HG02588 (cell line): ENCODE data around the gene BUB1B.

Experiments used
- ATAC-seq: cut with Tn5 transposase; IDR thresholded peaks from one replicate; pipeline ENCODE4 v1.9.1; 2021; ENCODE audit warnings: mild to moderate bottlenecking, moderate library complexity; ENCODE audit not compliant: unreplicated experiment

The BUB1B gene

DNA sequence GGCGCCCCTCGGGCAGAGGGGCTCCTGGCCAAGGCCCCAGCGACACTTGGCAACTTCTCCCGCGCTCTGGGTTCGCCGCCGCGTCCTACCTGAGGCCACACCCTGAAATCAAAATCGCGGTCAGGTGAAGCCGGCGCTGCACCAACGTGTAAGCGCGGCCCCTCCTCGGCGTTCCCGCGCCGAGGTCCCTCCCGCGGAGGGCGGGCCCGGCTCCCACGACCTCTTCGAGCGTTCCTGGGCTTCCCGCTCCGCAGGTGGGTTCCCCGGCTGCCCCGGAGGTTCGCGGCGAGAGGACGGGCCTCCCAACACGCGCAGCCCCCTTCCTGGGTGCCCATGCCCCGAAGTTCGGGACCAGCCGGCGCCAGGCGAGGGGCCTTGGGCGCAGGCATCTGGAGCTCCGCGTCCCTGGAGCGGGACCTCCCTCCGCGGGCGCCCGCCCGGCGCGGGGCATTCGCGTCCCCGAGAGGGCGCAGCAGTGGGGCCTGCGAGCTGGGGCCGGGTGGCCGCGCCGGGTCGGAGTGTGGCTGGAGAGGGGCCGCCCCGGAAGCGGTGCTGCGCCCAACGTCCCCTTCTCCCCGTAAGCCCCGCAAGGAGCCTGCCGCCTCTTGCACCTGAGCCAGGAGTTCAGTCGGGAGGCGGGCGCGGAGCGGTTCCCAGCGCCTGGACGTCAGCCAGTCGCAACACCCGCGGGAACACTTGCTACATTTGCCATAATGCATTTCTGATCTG is 91.7 kb downstream of the BUB1B start:
- no peak for ATAC-seq

DNA sequence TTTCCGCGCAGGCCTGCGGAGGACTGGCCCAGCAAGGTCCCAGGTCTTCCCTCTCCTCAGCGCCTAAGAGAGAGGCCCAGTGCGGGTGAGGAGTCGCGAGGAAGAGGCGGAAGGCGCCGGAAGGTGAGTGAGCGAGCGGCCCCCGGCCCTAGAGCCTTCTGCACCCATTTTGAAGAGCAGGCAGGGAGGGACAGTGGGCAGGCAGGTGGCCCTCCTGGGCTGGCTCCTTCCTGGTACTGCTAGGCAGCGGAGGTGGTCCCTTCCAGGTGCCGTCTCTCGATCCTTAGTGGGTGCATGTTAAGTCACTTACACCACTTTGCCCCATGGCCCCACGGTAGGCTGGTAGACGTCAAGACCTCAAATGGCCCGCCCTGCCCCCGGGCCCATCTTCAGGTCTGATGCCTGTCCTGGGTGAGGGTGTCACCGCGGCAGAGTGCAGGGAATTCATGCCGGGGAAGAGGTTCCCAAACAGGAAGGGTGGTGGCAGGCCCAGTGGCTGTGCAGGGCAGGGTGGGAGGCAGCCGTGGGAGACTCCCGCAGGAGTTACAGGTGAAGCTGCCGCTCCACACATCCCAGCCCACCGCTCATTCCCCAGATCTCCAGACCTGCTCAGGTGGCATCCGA is 92.4 kb downstream of the BUB1B start:
- no peak for ATAC-seq

DNA sequence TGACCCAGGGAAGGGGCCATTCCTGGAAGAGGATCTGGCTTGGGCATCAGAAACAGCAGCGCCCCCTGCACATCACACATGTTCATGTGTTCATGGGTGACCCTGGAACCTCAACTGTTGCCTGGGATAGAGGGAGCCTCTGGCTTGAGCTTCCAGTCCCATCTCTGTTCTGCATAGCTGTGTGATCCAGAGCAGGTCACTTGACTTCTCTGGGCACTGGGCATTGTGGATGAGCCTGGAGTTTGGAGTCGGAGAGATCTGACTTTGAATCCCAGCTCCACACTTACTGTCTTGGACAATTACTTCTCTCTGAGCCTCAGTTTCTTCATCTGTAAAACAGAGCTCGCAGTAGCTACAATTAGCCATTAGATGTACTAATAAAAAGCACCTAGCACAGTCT is 93.6 kb downstream of the BUB1B start:
- ATAC-seq, result no peak

DNA sequence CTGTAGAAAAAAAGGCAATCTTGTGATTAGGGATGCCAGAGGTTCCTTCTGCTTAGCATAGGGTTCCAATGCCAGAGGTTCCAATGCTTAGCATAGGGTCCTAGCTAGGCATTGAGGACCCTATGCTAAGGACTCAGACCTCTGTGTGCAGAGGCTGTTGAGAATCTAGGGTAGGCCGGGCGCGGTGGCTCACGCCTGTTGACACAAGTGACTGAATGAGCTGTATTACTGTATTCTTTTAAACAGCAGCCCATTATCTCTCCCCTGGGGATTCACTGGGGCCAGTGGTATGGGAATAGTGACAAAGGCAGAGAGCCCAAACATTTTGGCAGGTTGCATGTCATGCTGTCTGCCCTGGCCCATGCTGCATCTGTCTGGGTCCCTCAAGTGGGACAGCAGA is 94.2 kb downstream of the BUB1B start:
- no peak for ATAC-seq

DNA sequence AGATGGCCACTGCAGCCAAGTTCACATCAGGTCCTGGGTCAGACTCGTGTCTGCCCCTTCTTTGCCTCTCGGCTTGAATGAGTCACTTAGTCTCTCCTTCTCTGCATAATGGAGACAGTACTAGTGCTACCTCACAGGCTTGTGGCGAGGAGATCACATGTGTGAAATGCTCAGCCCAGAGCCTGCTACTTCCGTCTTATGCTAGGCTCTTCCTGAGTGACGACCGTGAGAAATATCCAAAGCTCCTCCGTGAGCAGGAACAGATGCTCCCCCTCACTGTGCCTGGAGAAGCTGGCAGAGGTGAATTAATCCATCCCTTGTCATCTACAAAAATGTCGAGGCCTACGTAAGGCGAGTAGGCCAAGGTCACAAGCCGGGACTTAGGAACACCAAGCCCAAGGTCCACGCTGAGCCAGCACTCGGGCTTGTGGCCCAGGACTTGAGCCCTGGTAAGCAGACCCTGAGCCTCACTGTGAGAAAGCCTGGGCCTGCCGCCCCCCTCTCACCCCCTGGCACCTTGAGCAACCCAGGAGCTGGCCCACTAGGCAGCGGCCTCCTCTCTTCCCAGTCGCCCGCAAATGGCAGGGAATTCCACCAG is 95.9 kb downstream of the BUB1B start:
- ATAC-seq, result no peak

DNA sequence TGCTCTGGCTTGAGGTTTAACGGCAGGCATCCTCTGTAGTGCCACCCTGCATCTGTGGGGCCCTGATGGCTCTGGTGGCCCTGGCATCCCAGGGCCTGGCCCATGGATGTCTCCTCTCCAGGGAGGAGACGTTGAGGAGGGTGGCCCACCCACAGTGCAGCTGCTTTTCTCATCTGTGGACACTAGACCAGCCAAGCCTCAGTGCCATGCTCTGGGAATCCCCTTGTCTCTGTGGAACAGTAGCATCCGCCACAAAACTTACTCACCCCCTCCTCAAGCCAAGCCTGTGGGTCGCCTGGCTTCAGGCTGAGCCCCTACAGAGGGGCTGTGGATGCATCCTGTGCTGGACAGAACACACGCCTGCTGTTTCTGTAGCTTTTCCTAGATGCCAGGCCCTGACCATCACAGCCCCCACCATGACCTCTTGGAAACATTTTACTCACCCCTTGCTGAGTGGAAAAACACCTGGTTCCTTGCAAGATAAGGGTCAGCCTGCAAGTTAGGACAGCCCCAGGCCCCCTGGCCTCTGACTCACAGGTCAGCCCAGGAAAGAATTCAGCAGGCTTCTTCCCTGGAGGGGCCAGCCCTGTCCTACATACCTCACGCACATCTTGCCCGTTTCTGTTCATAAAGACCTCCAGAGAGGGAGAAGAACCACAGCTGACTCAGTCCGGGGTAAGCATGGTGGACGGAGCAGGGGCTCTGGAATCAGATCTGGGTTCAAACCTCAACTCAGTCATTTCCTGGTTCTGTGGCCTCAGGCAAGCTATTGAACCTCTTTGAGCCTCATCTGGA is 97.0 kb downstream of the BUB1B start:
- ATAC-seq, result no peak

DNA sequence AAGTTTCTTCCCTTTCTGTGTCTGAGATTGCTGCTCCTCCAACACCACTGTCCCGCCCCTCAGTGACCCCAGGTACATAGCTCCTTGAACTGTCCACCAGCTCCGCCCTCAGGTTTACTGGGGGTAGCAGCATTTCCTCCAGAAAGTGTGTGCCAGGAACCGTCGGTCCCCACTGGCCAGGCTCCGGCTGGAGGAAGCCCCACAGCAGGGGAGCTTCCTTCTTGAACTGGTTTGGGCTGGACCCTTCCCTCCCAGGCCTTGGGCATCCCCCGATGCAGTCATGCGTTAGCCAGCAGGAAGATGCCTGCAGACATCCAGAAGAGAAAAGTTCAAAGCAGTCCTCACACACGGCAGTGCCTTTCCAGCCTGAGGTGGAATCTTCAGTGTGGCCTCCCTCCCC is 97.7 kb downstream of the BUB1B start:
- no peak for ATAC-seq

DNA sequence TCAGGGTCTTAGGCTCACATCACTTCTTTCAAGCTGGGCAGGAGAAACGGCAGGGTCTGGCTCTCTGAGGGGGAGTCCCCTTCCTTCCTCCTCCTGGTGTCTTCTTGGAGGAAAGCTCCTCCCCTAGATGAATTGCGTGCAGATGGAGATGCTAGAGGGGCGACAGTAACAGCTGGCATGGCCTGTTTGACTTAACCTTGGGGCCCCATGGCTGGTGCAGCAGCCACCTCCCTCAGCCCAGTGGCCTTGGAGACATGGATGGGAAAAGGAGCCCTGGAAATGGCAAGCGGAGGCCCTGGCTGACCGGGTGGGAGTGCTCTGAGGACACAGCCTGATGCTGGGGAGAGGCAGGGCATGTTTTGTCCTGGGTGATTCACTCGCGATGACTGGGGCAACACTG is 98.2 kb downstream of the BUB1B start:
- no peak for ATAC-seq

DNA sequence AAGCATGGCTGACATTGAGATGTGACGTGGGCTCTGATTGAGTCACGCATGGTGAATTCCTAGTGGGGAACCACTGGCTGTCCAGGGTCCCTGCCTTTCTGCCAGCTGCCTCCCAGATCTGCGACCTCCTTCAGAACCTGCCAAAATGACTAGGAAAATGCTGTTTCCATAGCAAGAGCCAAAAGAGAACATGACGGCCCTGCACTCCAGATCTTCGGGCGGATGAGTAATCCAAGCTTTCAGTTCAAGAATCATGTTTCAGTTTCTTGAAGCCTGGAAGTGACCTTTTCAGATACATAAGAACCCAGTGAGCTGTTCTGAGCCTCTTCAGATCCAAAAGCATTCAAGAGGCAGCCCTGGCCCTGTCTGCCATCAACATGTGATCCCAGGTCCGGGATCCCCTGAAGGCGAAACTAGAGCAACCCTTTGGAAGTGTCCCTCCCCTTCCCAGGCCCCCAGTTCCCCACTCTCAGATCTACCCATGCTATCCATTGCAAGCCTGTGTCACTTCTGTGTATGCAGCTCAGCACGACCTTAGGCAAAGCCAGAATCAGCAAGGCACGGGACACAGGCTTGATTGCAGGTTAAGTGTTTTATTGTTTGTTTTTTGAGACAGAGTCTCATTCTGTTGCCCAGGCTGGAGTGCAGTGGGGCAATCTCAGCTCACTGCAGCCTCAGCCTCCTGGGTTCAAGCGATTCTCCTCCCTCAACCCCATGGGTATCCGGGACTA is 102.3 kb downstream of the BUB1B start:
- ATAC-seq, result no peak

DNA sequence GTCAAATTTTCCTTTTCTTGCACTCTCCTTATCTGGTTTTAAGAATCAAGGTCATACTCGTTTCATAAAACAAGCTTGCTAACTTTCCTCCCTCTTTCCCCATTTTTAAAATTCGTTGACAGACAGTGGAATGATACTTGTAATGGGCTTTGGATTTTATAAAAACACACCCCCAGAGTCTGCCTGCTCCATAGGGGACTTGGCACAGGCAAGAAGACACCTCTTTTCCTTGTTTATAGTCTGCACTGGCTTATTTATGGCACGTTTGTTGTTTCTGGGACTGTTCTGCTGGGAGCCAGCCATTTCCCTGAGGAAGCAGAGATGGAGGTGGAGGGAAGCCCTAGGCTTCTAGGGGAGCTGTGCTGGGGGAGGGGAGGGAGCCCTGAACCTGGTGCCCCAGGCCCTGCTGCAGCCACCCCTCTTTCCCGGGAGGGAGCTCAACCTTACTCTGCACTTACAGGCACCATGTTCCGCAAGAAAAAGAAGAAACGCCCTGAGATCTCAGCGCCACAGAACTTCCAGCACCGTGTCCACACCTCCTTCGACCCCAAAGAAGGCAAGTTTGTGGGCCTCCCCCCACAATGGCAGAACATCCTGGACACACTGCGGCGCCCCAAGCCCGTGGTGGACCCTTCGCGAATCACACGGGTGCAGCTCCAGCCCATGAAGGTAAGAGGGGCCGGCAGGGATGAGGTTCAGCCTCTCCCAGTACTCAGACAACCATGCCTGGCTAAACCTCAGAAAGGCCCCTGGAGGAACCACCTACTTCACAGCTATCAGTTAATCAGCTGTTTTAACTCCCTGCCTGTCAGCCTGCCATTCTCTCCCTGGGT is 103.7 kb downstream of the BUB1B start:
- ATAC-seq, result no peak

DNA sequence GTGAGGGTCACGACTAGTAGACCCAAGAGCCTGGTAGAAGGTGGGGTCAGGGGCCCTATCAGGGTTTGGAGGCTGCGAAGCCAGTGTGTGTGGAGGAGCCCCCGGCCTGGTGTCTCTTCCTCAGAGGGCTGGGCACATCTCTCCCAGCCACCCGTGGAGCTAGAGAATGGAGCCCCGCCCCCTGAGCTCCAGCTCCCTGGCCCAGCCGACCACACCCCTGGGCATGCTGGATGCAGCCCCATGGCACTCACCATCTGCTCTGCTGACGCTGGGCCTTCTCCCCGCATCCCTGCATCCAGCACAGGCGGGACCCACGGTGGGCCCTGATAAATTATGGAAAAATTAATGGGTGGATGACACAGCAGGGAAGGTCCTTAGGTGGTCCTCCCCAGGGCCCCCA is 104.5 kb downstream of the BUB1B start:
- no peak for ATAC-seq

DNA sequence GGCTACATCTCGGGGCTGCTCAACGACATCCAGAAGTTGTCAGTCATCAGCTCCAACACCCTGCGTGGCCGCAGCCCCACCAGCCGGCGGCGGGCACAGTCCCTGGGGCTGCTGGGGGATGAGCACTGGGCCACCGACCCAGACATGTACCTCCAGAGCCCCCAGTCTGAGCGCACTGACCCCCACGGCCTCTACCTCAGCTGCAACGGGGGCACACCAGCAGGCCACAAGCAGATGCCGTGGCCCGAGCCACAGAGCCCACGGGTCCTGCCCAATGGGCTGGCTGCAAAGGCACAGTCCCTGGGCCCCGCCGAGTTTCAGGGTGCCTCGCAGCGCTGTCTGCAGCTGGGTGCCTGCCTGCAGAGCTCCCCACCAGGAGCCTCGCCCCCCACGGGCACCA is 105.0 kb downstream of the BUB1B start:
- ATAC-seq, result no peak

DNA sequence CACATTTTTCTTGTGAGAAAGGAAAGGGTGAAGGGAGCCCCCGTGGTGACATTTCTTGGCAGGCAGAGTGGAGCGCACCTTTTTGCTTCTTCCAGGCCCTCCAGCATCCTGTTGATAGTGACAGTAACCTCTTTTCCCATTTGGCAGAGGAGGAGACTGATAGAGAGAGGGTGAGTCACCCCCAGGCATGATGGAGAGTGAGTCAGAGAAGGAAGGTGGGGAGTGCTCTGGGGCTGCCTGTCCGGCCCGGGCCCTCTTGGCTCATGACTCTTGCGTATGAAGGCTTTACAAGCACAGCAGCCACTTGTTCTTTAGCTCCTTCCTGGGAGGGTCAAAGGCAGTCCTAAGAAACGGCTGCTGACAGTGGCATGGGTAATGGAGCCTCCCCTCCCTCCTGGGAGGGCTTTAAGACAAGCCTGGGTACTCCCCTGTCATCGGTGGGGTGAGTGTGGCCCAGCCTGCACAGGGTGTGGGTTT is 106.0 kb downstream of the BUB1B start:
- no peak for ATAC-seq

DNA sequence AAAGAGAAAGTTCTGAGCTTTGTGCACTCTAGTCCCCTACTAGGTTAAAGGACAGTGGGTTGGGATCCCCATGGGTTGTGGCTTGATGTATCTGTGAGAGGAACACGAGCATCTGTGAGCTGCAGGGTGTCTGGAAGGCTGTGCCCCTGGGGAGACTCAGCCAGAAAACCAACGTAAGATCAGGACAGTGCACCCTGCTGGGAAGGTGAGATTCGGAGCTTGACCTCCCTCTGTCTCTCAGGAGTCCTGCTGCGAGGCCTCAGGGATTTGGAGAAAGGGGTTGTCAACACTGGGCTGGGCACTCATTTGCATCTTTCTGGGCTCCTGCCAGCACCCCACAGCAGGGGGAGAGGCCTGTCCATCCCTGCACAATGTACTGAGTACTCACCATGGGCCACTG is 106.8 kb downstream of the BUB1B start:
- ATAC-seq, result no peak

DNA sequence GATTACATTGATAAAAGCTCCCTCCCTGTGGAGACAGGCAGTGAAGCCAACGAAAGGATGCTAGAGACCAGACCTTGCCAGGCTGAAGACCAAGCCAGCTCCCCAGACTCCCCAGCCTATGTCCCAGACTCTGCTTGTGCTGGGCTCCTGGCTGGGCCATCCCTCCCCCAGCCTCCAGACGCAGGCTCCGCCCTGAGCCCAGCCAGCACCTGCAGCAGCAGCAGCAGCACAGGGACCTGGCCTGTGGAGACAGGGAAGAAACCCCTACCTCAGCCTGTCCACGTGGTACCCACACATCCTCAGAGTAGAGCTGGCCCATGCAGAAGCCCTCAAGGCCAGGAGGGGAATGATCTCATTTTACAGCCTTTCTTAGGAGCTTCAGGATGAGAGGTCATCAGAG is 108.7 kb downstream of the BUB1B start:
- no peak for ATAC-seq

DNA sequence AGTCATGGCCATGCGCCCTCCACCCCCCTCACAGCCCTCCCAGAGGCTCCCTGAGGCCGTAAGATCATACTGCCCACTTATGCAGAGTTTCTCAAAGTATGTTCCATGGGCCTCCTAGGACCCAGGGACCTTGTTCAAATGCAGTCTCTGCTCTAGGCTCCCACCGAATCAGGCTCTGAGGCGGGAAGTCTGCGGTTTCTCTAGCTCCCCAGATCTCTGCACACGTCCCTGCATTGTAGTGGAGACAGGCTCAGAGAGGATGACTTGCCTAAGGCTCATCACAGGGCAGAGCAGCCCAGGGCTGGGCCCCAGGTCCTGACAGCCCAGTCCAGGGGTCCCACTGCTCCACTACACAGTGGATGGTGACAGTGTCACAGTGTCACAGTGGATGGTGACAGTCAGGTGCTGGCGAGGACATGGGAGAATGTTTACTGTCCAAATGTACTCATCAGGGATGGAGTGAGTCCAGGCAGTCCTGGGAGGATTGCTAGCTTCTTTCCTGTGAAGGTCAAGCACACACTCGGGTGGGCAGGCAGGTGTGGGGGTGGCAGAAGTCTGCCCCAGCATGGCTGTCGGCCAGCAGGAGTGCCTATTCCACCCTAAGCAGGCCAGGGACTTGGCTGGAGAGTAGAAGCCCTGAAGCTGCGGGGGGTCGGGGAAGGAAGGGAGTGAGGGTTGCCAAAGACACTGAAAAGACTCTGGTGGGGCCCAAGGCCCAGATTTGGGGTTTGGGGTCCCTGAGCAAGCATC is 109.6 kb downstream of the BUB1B start:
- no peak for ATAC-seq
